C4-2B (cell line): ENCODE data around the gene CCS.
A peak's percentile ranks its signal among the peaks of the same experiment; 100 is the strongest.

Experiments used
- H3K27ac ChIP-seq: fragments of 450-650 bp; 2 replicates; pipeline ENCODE4 v1.5.1; 2017
- CTCF ChIP-seq: fragments of 450-650 bp; conservative IDR thresholded peaks from 2 replicates; pipeline ENCODE4 v1.5.1; 2017; ENCODE audit warnings: mild to moderate bottlenecking
- ZFX ChIP-seq: fragments of 450-650 bp; IDR thresholded peaks from 2 replicates; pipeline ENCODE4 v1.6.1; 2017

The CCS gene

GRCh38 chr11:66632952-66633351 lies 40.0 kb downstream of the CCS start:
- TF ChIP-seq ZFX (no peak), CTCF (no peak)
- H3K27ac ChIP-seq: no peak overlapping the region; the same call in 1 of the 2 replicates

- TF ChIP-seq CTCF (no peak), ZFX (no peak)
- no peak overlapping the region; the same call in 1 of the 2 replicates for H3K27ac ChIP-seq
Measured at GRCh38 chr11:66636411-66636810, 43.4 kb downstream of the CCS start.

- TF ChIP-seq CTCF: no peak
- TF ChIP-seq ZFX: peak; percentile 37; the same call in 1 of the 2 replicates
- peak overlapping the region; percentile 94 for H3K27ac ChIP-seq
Measured at GRCh38 chr11:66637557-66638176, 44.7 kb downstream of the CCS start.

- peak within 1 kb of the TSS; percentile 94 for H3K27ac ChIP-seq
- TF ChIP-seq CTCF (no peak), ZFX (no peak)
Measured at GRCh38 chr11:66638177-66639065, 45.4 kb downstream of the CCS start, which contains the start of gene RBM4. RBM4 (plus strand) TSS chr11:66638703; CDS start chr11:66639712, 1,009 bp downstream.

GRCh38 chr11:66639066-66639813 lies 46.3 kb downstream of the CCS start:
- TF ChIP-seq ZFX (no peak), CTCF (no peak)
- H3K27ac ChIP-seq: peak overlapping the region; percentile 94

GRCh38 chr11:66639814-66640340 lies 46.9 kb downstream of the CCS start:
- H3K27ac ChIP-seq: peak overlapping the region; percentile 94

- no peak overlapping the region for H3K27ac ChIP-seq
- TF ChIP-seq ZFX: no peak
- TF ChIP-seq CTCF: no peak
Measured at GRCh38 chr11:66641834-66642233, 48.8 kb downstream of the CCS start.
